Measurements from ENCODE around the gene HS1BP3.

The HS1BP3 gene

DNA sequence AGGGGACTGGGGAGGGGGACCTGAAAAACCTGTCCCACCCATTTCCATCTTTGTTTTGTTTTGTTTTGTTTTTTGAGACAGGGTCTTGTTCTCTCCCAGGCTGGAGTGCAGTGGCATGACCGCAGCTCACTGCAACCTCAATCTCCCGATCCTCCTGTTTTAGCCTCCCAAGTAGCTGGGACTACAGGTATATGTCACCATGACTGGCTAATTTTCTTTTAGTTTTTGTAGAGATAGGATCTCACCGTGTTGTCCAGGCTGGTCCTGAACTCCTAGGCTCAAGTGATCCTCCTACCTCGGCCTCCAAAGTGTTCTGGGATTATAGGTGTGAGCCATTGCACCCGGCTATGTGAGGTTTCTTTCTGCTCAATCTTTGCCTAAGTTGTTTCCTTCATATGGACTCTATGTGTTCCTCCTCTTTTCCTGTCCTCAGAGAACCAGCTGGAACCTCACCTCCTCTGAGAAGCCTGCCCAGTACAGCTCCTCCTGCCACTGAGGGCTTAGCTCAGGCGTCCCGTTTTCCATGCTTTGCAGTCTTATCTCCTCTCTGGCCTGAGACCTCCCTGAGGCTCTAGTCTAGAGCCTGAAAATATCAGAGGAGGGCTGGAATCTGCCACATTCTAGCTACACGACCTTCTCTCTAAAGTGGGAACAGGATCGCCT, 74.8 kb downstream of the HS1BP3 start:
- TF ChIP-seq, protein P1, sequence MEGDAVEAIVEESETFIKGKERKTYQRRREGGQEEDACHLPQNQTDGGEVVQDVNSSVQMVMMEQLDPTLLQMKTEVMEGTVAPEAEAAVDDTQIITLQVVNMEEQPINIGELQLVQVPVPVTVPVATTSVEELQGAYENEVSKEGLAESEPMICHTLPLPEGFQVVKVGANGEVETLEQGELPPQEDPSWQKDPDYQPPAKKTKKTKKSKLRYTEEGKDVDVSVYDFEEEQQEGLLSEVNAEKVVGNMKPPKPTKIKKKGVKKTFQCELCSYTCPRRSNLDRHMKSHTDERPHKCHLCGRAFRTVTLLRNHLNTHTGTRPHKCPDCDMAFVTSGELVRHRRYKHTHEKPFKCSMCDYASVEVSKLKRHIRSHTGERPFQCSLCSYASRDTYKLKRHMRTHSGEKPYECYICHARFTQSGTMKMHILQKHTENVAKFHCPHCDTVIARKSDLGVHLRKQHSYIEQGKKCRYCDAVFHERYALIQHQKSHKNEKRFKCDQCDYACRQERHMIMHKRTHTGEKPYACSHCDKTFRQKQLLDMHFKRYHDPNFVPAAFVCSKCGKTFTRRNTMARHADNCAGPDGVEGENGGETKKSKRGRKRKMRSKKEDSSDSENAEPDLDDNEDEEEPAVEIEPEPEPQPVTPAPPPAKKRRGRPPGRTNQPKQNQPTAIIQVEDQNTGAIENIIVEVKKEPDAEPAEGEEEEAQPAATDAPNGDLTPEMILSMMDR (IDR thresholded peaks at IDR 0.05; ENCODE audit: borderline replicate concordance, insufficient read depth, low read depth, low read length), result no peak

DNA sequence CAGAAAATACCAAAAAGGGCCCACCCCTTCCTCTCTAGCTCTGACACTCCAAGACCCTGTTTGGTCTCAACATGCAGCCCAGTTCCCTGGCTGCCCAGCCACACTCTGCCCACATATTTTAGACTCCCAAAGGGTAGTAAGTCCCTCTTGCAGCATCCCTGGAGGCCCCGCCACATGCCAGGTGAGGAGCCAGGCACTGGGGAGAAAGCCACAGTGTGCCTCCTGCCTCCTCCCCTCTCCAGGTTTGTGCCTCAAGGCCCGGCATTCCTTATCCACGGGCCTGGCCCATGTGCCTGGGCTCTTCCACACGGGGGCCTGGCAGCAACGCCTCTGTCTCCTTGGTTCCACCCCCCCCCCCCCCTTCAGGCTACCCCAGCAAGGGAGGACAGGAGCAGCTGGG, 75.5 kb downstream of the HS1BP3 start:
- no peak overlapping the region for H3K4me3 ChIP-seq (ENCODE audit: low read depth, low read length)
- TF ChIP-seq, protein P1 (IDR thresholded peaks at IDR 0.05; ENCODE audit: borderline replicate concordance, insufficient read depth, low read depth, low read length), result no peak

More for the DNA sequence above, 74.8 kb downstream of the HS1BP3 start:
- H3K4me3 ChIP-seq (ENCODE audit: low read depth, low read length), result no peak overlapping the region

DNA sequence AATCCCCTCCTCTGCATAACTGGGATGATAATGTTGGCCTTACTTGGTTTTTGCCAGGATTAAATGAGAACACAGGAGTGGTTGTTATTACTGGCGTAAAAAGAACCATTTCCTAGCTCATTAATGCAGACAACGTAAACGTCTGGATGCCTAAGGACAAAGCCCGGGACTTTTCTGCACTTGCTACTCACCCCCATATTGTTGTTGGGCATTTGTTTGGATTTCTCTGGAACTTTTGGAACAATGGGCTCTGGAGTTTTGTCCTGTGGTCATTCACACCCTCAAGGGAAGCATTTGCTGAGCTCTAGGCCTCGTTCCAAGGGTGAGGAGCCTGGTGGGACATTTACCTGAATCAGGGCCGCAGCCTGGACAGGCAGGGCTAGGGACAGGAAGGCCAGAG, 76.0 kb downstream of the HS1BP3 start:
- H3K4me3 ChIP-seq (ENCODE audit: low read depth, low read length), result no peak overlapping the region
- TF ChIP-seq, protein P1 (IDR thresholded peaks at IDR 0.05; ENCODE audit: borderline replicate concordance, insufficient read depth, low read depth, low read length), result no peak

DNA sequence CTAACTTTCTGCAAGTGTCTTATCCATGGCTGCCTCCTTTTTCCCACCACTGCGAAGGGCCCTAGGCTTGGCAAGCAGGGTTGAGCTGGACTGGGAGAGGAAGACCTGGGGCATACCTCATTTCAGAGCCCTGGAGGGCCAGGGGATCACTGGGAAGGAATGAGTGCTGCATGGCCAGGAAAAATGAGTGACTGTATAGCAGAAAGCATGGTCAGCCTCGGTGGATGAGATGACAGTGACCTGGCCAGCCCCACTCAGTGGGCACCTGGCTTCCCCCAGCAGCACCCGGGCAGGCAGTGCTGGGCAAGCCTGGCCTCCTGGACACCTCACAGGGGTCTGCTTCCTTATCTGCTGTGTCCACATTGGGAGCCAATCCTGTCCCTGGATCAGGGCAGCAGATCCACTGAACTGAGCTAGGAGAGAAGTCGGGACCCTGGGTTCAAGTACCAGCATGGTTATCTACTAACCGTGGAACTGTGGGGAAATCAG, 76.4 kb downstream of the HS1BP3 start:
- TF ChIP-seq, protein P1 (IDR thresholded peaks at IDR 0.05; ENCODE audit: borderline replicate concordance, insufficient read depth, low read depth, low read length), result no peak
- no peak overlapping the region for H3K4me3 ChIP-seq (ENCODE audit: low read depth, low read length)

GRCh38 chr2:20573620-20574422, 77.1 kb downstream of the HS1BP3 start:
- H3K4me3 ChIP-seq (ENCODE audit: low read depth, low read length), result no peak overlapping the region
- TF ChIP-seq, protein P1 (IDR thresholded peaks at IDR 0.05; ENCODE audit: borderline replicate concordance, insufficient read depth, low read depth, low read length), result no peak

DNA sequence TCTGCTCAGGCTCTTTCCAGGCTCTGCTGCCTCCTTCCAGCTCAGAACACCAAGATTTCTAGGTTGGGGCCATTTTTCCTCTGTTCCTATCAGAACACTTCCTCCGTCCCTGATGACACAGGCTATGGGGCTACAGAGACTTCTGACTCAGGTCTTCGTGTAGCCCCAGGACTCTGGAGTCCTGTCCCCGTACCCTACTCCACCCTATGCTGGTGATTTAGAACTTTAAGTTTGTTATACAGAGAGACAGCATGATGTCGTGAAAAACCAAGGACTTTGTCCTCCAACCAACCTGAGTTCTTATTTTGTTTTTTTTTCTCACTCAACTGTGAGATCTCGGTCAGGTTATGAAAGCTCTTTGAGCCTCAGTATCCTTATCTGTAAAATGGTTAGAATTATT, 78.7 kb downstream of the HS1BP3 start:
- TF ChIP-seq, protein P1 (IDR thresholded peaks at IDR 0.05; ENCODE audit: borderline replicate concordance, insufficient read depth, low read depth, low read length), result no peak
- no peak overlapping the region for H3K4me3 ChIP-seq (ENCODE audit: low read depth, low read length)
